ENCODE results near the gene TNFSF13.

TNFSF13 gene

DNA sequence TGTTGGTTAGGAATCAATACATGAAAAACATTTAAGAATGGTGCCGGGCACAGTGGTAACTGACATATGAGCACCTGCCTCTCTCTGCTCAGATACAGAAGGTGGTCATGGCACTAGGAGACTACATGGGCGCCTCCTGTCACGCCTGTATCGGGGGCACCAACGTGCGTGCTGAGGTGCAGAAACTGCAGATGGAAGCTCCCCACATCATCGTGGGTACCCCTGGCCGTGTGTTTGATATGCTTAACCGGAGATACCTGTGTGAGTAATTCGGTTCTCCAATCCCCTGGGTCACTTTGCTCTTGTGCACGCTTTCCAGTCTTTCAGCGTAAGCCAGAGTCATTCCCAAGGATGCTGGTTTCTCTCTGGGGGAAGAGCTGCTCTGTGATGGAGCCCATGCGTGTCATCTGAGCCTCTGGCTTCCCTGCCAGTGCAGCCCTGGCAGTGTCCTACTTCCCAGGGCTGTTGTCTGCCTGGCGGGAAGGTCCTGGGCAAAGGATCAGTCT, 17.9 kb downstream of the TNFSF13 start:
- FAIRE-seq: no peak

DNA sequence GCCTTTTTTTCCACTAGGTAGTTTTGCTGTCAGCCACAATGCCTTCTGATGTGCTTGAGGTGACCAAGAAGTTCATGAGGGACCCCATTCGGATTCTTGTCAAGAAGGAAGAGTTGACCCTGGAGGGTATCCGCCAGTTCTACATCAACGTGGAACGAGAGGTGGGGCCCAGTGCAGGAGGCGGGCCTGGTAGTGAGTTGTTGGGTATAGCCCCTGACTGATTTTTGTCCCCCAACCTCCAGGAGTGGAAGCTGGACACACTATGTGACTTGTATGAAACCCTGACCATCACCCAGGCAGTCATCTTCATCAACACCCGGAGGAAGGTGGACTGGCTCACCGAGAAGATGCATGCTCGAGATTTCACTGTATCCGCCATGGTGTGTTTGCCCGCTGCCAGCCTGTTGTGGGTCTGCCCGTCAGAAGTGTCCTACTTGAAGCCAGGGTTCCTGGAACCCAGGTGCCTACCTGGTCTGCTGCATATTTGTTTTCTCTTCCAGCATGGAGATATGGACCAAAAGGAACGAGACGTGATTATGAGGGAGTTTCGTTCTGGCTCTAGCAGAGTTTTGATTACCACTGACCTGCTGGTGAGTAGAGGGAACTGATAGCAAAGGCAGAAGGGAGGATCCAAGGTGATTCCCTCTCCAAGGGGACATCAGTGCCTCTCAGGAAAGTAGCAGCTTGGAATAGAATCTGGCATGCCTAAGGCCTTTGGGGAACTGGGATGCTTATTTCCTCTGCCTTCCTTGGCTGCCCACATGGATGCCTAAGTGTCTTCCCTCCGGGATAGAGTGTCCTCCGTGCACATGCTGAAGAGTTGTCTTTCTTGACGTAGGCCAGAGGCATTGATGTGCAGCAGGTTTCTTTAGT, 19.0 kb downstream of the TNFSF13 start:
- FAIRE-seq: no peak

DNA sequence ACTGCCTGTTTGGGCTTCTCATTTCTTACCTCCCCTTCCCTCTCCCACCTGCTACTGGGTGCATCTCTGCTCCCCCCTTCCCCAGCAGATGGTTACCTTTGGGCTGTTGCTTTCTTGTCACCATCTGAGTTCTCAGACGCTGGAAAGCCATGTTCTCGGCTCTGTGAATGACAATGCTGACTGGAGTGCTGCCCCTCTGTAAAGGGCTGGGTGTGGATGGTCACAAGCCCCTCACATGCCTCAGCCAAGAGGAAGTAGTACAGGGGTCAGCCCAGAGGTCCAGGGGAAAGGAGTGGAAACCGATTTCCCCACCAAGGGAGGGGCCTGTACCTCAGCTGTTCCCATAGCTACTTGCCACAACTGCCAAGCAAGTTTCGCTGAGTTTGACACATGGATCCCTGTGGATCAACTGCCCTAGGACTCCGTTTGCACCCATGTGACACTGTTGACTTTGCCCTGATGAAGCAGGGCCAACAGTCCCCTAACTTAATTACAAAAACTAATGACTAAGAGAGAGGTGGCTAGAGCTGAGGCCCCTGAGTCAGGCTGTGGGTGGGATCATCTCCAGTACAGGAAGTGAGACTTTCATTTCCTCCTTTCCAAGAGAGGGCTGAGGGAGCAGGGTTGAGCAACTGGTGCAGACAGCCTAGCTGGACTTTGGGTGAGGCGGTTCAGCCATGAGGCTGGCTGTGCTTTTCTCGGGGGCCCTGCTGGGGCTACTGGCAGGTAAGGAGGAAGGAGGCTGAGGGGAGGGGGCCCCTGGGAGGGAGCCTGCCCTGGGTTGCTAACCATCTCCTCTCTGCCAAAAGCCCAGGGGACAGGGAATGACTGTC, 20.7 kb downstream of the TNFSF13 start, which contains the start of gene CD68:
TSS of gene CD68 (plus strand) at position 638 of the 833 bp plus-strand sequence. CDS start at position 678, 40 bp downstream.
- FAIRE-seq: no peak

DNA sequence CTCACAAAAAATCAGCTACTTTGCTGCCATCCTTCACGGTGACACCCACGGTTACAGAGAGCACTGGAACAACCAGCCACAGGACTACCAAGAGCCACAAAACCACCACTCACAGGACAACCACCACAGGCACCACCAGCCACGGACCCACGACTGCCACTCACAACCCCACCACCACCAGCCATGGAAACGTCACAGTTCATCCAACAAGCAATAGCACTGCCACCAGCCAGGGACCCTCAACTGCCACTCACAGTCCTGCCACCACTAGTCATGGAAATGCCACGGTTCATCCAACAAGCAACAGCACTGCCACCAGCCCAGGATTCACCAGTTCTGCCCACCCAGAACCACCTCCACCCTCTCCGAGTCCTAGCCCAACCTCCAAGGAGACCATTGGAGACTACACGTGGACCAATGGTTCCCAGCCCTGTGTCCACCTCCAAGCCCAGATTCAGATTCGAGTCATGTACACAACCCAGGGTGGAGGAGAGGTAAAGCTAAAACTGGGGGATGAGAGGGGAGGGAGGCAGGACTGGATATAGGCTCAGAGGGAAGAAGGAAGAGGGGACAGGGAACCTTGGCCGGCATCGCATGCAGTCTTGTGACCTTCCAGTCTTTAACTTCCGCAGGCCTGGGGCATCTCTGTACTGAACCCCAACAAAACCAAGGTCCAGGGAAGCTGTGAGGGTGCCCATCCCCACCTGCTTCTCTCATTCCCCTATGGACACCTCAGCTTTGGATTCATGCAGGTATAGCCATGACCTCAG, 21.5 kb downstream of the TNFSF13 start:
- FAIRE-seq: no peak

DNA sequence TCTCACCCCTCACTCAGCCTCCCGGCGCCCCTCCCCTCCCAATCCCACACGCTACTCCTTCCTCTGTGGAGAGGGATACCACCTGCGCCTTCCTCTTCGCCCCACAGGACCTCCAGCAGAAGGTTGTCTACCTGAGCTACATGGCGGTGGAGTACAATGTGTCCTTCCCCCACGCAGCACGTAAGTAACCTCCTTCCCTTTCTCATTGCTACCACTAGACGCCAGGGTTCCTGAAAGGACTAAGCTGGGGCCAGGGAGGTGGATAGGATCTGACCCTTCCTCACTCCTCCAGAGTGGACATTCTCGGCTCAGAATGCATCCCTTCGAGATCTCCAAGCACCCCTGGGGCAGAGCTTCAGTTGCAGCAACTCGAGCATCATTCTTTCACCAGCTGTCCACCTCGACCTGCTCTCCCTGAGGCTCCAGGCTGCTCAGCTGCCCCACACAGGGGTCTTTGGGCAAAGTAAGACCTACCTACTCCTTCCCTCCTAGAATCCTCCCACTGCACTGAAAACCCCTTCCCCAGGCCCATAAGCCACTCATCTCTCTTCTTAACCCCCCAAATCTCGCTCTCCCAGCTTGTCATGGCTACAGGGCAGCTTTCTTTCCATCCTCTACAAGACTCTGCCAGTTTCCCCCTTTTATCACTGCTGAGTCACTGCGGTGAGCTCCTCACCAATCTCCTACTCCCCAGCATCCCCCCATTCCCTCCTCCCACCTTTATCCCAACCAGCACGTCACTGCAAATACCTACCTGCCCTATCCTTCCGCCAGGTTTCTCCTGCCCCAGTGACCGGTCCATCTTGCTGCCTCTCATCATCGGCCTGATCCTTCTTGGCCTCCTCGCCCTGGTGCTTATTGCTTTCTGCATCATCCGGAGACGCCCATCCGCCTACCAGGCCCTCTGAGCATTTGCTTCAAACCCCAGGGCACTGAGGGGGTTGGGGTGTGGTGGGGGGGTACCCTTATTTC, 22.3 kb downstream of the TNFSF13 start:
- no peak for FAIRE-seq

DNA sequence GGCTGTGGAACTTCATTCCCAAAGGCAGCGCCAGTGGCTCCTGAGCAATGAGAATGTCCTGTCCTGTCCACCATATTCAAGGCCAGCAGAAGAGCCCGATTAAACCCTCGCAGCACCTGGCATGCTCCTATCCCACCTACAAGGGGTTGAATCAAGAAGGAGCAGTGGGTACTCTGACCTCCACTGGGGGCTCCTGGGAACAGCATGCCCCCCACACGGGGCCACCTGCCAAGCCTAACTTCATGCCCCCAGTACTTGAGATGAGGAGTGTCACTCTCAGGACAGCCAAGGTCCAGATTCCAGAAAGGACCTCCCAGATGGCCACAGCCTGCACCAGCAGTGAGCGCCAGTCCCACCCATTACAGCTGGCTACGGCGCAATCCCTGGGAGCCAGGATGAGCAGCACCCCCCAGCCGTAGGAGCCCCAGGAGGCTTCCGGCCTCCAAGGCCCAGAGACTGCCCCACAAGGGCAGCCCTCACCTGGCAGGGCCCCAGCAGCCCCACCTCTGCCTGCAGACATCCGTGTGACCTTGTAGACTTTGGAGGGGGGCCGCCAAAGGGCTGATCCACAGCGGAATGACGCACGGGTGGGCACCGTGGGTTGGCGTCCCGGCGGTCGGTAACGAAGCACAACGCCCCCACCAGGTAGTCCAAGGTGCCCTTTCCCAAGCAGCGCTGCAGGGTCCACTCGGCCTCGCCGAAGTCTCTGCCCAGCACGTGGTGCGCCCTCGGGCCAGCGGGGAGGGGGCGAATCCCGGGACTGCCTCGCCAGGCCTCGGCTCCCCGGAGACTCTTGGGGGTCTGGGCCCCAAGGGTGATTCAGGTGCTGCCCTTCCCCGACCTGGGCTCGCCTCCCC, 24.1 kb downstream of the TNFSF13 start:
- no peak for FAIRE-seq

DNA sequence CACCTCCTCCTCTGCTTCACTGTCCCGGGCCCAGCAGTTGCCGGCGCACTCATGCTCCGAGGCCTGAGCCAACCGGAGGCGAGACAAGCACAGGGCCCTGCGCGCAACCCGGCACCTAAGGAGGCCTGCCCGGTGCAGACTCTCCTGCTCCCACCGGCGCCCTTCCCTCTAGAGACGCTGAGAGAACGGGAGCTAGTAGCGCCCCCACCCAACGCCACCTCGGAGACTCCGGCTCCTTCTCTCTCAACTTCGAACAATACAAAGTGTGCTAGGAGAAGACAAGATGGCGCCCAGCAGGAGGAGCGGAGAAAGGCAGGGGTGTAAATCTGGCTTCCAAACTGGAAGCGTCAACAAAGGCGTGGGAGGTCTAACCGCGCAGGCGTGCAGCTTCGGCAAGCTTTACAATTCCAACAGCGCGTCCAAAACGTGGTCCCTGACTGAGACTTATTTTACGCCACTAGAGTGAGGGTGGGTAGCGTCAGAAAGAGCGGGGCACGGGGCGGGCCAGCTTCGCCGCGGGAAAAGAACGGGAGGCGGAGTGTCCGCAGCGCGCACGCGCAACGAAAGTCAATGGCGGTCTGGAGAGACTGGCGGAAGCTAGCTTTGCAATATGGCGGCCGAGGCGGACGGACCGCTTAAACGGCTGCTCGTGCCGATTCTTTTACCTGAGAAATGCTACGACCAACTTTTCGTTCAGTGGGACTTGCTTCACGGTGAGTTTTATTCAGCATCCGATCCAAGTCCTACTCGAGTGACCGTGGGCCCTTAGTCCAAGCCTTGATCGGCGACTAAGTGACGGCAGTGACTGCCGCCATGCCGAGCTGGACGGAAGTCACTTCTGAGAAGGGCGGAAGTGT, 24.9 kb downstream of the TNFSF13 start, which contains the start of gene MPDU1:
TSS of gene MPDU1 (plus strand) at position 600 of the 857 bp plus-strand sequence. CDS start at position 611, 11 bp downstream.
- peak; percentile 93 for FAIRE-seq

DNA sequence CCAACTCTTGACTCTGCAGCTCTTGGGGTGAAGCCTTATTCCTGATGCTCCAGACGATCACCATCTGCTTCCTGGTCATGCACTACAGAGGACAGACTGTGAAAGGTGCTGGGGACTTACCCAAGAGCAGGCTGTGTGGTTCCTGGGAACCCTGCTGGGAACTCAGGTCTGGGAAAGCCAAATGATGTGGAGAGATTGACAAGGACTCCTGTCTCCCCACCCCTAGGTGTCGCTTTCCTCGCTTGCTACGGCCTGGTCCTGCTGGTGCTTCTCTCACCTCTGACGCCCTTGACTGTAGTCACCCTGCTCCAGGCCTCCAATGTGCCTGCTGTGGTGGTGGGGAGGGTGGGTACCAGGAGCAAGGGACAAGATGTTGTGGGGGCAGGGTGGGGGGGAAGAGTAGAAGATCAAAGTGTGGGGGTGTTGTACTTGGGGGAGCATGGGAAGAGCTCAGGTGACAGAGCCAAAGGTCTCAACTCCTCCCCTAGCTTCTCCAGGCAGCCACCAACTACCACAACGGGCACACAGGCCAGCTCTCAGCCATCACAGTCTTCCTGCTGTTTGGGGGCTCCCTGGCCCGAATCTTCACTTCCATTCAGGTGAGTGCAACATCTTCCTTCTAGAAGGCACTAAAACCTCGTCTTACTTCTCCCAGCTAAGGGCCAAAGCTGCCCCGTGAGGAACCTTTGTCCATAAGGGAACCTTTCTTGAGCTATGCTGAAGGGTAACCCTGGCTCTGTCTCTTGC, 28.3 kb downstream of the TNFSF13 start:
- FAIRE-seq: no peak

DNA sequence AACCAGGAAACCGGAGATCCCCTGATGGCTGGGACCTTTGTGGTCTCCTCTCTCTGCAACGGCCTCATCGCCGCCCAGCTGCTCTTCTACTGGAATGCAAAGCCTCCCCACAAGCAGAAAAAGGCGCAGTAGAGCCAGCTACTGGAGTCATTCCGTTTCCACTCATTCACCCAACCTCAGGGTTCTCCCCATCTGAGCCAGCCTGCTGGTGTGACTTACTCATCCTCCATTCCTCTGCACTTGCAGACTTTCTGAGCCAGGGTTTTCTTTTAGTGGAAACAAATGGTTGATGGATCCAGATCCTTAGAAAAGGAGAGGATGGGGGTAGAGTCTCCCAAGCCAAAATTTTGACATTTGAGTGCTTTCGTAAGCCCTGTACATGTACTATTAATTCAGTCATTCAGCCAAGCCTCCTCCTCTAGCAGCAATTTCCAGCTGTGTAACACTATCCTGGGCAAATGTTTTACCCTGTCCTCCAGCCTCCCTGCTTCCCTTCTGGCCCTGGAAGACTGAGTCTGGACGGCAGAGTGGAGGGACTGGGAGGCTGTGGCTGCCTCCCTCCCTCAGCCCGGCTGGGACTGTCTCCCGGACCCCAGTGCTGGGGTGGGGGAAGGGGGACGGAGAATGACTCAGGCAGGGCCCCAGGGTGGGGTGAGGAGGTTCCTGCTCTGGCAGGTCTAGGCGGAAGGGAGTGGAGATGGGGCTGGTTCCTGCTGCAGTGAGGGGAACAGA, 29.0 kb downstream of the TNFSF13 start:
- no peak for FAIRE-seq

DNA sequence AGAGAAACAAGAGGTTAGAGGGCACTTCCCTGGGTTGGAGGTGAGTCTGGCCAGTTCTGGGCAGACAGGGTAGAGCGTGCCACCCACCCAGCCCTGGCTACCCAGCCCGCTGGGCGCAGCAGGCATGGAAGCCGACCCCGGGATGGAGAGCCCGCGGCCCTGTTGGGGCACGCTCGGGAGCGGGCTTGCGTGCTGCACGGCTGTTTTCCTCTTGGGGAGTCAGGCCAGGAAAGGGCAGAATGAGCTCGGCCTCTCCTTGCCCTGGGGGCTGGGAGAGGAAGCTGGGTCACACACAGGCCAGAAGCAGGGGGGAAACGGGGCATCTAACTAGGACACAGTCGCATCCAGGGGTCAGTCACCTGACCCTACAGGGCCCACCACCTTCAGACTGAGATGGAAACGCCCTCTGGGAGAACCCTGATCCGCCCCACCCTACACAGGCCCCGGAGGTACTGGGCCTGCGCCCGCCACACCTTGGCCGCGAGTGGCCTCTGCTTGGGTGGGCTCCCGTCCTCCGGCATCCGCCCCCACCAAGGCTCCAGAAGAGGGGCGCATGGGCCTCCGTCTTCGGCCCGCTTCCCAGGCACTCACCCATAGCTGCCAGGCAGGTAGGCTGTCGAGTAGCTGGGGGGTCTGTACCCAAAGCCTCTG, 30.1 kb downstream of the TNFSF13 start:
- no peak for FAIRE-seq

DNA sequence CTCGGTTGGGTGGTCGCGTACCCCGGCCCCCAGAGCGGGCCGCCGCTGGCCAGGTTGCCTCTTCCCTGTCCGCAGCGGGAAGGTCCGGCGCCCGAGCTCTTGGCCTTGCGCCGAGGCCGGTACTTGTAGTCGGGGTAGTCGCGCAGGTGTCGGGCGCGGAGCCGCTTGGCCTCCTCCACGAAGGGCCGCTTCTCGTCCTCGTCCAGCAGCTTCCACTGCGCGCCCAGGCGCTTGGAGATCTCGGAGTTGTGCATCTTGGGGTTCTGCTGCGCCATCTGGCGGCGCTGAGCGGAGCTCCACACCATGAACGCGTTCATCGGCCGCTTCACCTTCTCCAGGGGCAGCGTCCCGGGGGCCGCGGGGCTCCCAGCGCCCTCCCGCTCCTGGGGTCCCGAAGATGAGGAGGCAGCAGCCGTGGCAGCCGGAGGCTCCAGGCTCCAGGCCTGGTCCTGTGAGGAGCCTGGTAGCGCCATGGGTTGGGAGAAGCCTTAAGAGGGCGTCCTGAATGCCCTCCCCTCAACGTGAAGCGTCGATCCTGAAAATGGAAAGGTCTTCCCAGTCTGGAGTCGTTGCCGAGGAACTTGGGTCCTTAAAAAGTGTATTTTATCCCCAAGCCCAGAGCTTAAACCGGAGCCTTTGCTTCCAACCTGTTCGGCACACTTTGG, 30.8 kb downstream of the TNFSF13 start:
- FAIRE-seq: no peak

DNA sequence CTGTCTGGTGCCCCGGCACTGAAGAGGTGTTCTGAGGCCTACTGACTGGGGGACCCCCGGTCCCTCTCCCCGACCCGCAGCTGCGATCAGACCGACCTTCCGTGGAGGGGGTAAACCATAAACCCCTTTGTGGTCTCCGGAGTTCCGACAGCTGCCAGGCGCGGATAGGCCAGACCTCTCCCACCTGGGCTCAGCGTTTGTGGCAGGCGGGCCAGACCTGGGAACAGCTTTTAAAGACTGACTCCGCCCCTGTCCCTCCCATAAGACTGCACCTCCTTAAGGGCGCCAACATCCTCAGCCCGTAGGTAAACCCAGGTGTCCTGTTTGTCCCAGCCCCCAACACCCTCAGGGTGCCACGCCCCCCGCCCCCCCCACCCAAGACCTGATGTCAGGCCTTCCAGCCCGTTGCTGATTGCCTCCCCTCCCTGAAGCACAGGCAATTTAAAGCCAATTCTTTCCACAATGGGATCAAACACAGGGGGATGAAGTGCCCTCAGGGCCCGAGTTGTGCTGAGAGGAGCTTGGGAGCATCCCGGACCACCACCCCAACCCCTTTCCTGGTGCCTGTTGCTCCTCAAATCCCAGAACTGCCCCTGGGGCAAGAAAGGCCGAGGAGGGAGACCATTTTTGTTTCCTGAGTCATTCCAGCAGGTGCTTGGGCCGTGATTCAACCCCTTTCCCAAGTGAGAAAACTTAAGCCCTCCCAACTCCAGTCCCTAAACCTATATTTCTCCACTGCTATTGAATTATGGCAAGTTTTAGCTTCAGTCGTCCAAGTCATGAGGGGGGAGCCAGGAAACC, 31.5 kb downstream of the TNFSF13 start, which contains the start of gene SOX15:
TSS of gene SOX15 (minus strand) at position 204 of the 801 bp plus-strand sequence. CDS start 418 bp downstream, outside the sequence.
- FAIRE-seq: no peak

DNA sequence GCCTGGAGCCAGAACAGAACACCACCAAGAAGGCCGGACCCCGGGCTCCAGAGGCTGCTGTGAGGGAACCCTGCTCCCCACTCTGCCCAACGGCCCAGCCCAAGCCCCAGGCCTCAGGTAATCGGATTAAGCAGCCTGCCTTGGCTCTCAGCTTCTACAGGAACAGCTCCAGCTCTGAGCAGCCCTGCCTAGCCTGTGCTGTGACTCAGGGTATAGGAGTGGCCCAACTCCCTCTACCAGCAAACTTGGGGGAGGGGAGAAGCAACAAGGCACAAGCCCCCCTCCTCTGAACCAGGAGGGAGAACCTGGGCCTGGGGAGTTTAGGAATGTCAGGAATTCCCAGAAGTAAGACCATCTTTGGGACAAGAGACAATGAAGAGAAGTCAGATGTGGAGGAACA, 32.2 kb downstream of the TNFSF13 start:
- FAIRE-seq: no peak

DNA sequence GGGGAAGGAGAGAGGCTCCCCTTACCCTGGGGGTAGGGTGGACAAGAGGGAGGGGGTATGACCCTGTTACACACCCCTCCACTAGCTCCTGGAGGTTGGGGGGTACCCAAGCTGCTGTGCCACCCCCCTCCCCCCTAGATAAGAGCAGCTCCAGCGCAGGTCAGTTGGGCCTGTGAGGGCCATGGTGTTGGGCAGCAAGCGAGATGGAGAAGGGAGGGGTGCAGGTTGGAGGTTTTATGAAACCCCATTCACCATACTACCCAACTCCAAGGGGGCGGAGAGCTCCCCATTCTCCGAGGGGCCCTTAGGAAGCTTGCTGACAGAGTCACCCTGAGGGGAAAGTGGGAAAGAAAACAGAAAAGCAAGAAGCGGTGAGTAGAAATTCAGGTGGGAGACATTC, 33.0 kb downstream of the TNFSF13 start:
- FAIRE-seq: no peak

DNA sequence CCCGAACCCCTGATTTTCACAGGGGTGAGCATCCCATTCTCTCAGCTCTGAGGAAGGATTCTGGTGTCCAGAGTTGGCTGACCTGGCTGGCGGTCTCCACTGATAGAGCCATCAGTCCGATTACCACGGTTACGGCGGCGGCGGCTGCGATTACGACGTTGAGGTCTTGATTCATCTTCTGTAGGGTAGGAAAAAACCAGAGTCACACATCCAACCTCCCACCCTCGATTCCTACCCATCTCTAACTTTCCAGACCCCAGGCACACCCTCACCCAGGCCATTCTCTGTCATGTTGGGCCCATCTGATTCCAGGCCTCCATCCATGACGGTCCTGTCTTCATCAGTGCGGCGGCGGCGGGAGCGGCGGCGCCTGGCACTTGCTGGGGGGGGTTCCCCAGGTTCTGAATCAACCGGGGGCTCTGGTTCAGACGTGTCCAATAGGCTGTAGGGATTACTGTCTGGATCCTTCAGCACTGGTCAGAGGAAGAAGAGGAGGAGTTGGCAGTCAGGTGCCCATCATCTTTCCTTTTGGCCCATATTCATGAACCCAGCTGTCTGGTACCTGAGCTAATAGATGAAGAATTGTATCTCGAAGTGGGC, 34.0 kb downstream of the TNFSF13 start:
- FAIRE-seq: no peak
